Measurements from ENCODE around the gene RGS19.

DNA sequence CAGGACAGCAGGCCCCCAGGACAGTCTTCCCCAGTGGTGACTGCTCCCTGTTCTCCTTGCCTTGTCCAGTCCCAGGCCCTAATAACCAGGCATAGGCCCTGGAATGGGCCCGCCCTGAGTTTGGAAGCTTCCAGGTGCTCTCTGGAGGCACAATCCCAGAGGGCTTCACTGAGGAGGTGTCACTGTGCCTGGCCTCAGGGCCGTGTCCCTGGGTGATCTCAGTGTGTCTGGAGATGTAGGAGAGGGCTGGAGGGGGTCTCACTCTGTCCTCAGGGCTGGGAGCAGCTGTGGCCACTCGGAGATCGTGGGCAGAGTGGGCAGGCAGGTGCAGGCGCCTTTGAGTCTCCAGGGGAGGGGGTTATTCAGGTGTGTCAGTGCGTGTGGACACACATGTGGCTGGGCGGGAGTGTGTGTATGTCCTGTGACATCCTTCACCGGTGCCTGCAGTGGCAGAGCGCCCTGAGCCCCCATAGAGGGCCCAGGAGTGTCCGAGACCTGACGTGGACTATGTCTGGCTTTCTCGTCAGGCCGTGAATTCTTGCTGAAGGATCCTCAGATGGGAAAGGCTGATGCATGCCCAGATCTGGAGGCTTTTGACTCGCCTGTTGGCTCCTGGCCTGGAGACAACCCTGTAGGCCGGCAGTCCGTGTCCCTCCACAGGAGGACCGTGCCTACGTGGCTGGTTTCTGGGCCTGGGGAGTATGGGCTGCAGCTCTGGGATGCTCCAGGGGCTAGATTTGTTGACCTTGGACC lies 33.5 kb upstream of the RGS19 start:
- TF ChIP-seq, protein P1, sequence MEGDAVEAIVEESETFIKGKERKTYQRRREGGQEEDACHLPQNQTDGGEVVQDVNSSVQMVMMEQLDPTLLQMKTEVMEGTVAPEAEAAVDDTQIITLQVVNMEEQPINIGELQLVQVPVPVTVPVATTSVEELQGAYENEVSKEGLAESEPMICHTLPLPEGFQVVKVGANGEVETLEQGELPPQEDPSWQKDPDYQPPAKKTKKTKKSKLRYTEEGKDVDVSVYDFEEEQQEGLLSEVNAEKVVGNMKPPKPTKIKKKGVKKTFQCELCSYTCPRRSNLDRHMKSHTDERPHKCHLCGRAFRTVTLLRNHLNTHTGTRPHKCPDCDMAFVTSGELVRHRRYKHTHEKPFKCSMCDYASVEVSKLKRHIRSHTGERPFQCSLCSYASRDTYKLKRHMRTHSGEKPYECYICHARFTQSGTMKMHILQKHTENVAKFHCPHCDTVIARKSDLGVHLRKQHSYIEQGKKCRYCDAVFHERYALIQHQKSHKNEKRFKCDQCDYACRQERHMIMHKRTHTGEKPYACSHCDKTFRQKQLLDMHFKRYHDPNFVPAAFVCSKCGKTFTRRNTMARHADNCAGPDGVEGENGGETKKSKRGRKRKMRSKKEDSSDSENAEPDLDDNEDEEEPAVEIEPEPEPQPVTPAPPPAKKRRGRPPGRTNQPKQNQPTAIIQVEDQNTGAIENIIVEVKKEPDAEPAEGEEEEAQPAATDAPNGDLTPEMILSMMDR (conservative IDR thresholded peaks at IDR 0.05; ENCODE audit: low read depth, low read length) = no peak
- TF ChIP-seq EZH2 (IDR thresholded peaks at IDR 0.05; ENCODE audit: borderline replicate concordance, low read depth, low read length, poor library complexity, severe bottlenecking) = no peak
